ENCODE measurements around the gene ALKBH3. TPM values are rescaled to one million over a fixed set of nuclear protein-coding genes. Genes with fewer than 3 reads are reported as not detected.

The ALKBH3 gene
- total RNA-seq, 1 donor from 2014 or later: 19.1 TPM

DNA sequence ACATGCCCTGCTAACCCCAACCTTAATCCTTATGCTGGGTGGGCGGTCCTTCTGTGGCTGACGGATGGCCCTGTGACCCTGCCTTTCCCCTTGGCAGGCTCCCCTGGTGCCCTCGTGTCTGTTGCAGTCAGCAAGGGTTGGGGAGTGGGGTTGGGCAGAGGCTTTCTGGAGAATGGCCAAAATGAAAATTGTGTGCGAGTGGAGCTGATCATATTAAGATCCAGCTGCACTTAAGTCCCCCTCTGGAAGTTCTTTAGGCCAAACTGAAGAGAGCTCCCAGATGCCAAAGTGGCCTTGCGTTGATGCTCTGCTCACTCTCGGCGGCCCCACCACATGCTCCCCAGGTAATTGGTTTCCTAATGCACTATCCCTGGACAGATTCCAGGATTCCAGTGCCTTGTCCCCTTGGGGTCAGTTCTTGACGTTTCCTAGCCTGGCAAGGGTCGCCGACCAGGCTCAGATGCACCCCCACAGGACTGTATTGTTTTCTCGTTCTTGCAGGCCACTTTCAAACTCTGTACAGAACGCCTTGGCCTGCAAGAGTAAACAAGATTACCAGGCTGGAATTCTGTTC lies 45.4 kb downstream of the ALKBH3 start:
- intact Hi-C loops (cut with DNase I): loop anchor here (10.0 kb wide), 1 partner anchor 679 kb away; no protein-coding TSS in a partner anchor
- Histone ChIP-seq H3K4me3 (no peak overlapping the region), H3K4me1 (peaks cover 31 to 57% of the 10 kb centered on the region in 2 donors), H3K9me3 (no peaks in the 10 kb centered on the region), H3K36me3 (no peaks in the 10 kb centered on the region), H3K27ac (peak overlapping the region; percentile 99), H3K27me3 (no peaks in the 10 kb centered on the region)
- peak in 1 of 2 donors; percentile 55 for DNase-seq (ENCODE audit: low spot score in 2 of 2)
- TF ChIP-seq, protein P1, sequence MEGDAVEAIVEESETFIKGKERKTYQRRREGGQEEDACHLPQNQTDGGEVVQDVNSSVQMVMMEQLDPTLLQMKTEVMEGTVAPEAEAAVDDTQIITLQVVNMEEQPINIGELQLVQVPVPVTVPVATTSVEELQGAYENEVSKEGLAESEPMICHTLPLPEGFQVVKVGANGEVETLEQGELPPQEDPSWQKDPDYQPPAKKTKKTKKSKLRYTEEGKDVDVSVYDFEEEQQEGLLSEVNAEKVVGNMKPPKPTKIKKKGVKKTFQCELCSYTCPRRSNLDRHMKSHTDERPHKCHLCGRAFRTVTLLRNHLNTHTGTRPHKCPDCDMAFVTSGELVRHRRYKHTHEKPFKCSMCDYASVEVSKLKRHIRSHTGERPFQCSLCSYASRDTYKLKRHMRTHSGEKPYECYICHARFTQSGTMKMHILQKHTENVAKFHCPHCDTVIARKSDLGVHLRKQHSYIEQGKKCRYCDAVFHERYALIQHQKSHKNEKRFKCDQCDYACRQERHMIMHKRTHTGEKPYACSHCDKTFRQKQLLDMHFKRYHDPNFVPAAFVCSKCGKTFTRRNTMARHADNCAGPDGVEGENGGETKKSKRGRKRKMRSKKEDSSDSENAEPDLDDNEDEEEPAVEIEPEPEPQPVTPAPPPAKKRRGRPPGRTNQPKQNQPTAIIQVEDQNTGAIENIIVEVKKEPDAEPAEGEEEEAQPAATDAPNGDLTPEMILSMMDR (IDR thresholded peaks at IDR 0.05): no peak

DNA sequence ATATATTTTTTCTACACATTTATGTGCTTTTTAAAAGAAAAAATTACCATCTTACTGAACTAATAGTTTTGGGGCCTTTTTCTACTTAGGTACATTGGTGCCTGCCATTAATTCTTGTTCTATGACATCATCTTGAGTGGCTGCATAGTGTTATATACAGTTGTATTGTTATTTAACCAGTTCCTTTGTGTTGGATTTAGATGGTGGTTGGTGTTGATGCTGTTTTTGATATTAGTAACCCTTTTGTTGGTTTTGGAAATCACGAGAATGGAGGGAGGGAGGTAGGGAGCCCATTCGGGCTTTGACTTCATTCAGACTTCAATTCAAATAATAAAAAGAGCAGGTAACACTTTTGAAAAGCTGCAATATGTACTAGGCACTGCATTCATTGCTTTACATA lies 46.4 kb downstream of the ALKBH3 start:
- peaks cover 21 to 46% of the 10 kb centered on the region in 2 donors for H3K4me1 ChIP-seq
- DNase-seq (ENCODE audit: low spot score in 2 of 2): no peak
- intact Hi-C loops (cut with DNase I): loop anchor here (10.0 kb wide), 1 partner anchor 678 kb away; no protein-coding TSS in a partner anchor
- TF ChIP-seq, protein P1 (IDR thresholded peaks at IDR 0.05): no peak
- H3K4me3 ChIP-seq: no peak overlapping the region
- H3K27me3 ChIP-seq: no peaks in the 10 kb centered on the region
- peak overlapping the region; percentile 99 for H3K27ac ChIP-seq
- no peaks in the 10 kb centered on the region for H3K9me3 ChIP-seq
- H3K36me3 ChIP-seq: no peaks in the 10 kb centered on the region

DNA sequence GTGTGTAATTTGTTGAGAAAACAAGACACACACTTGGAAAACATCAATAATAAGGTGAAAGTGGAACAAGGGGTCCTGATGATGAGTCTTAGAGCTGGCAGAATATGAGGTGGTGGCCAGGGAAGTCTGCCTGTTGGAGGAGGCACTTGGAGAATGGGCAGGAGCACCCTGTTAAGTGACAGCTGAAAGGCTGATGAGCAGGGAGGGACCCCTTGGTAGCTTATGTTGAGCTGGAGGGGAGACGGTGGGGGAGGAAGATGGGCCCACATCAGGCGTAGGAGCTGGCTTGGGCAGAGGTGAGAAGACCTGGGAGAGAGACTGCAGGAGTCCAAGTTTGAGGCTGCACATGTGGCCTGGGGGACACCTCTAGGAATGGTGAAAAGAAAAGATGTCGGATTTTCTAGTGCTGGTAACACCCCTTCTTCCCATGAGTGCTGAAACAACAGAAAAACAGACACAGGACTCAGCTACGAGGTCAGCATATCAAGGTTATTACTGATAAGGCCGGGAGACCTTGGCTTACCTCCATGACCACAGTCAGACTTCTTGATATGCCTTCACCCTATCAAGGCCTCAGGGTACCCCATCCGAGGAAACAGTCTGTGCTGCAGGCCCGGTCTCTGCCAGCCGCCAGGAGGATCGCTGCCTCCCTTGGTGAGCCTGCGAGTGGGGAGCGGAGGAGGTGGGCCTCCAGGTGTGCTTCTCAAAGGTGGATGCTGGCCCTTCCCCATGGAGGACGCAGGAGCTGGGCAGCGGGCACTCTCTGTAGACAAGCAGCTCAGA lies 47.5 kb downstream of the ALKBH3 start:
- intact Hi-C loops (cut with DNase I): loop anchor here (10.0 kb wide), 1 partner anchor 677 kb away; no protein-coding TSS in a partner anchor
- peaks cover 12 to 36% of the 10 kb centered on the region in 2 donors for H3K4me1 ChIP-seq

DNA sequence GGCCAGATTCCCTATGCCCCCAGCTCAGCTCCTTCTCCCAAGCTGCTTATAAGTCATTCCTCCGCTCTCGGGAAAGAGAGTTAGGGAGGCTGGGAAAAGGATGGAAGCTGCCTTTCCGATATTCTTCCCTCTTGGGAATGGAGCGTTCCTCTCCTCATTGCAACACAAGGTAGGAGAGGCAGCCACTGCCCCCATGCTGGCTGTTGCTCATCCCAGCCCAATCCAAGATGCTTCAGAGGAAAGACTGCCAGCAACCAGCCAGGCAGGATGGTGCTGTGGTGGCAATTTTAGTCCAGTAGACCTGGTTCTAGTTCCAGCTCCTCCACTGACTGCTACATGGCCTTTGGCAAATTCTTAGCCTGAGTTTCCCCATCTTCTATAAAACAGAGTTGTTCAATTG lies 48.1 kb downstream of the ALKBH3 start:
- no peaks in the 10 kb centered on the region for H3K9me3 ChIP-seq
- TF ChIP-seq, protein P1 (IDR thresholded peaks at IDR 0.05): no peak
- peak in 1 of 2 donors; percentile 48 for DNase-seq (ENCODE audit: low spot score in 2 of 2)
- no peak overlapping the region for H3K27ac ChIP-seq
- H3K4me1 ChIP-seq: peaks cover 12 to 31% of the 10 kb centered on the region in 2 donors
- no peaks in the 10 kb centered on the region for H3K27me3 ChIP-seq
- H3K4me3 ChIP-seq: no peak overlapping the region
- intact Hi-C loops (cut with DNase I): loop anchor here (10.0 kb wide), 1 partner anchor 676 kb away; no protein-coding TSS in a partner anchor
- H3K36me3 ChIP-seq: no peaks in the 10 kb centered on the region

More for the DNA sequence above, 47.5 kb downstream of the ALKBH3 start:
- H3K36me3 ChIP-seq: no peaks in the 10 kb centered on the region
- DNase-seq (ENCODE audit: low spot score in 2 of 2): peak in 1 of 2 donors; percentile 63
- H3K27ac ChIP-seq: peak overlapping the region in 1 of 2 donors; percentile 13
- no peak overlapping the region for H3K4me3 ChIP-seq
- no peaks in the 10 kb centered on the region for H3K27me3 ChIP-seq
- TF ChIP-seq, protein P1 (IDR thresholded peaks at IDR 0.05): no peak
- no peaks in the 10 kb centered on the region for H3K9me3 ChIP-seq

DNA sequence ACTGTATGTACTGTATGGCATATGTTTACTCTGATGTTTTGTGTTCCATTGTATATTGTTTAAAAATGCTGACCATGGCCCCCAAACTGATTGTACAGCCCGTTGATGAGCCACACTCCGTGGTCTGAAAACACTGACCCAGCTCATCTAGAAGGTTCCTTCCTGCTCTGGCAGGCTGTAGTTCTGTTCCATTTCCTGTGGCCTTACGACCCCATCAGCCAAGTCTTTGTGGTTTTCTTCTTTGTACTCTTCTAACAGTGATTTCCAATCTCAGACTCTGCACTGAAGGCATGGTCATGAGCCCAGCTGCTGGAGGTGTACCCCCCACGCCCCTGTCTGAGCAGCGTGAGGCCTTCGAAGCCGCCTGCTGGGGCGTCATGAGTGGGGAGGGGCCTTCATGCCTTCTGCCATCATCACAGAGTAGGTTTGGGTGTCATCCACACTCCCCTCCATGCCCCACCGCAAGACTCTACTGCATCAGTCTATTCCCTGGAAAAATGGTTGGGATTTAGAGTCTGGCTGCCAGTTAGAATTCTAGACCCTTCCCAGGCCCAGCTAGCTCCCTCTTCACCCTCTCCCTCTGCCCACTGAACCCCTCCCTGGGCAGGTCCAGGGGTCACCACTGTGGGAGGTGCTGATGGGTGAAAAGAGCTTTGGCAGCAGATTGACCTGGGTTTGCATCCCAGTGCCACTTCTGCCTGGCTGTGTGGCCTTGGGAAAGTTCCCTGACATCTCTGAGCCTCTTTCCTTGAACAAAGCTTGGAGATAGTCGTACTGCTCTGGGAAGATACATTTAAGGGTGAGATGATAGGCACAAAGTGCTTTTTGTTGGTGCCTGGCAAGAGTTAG lies 50.5 kb downstream of the ALKBH3 start:
- no peak for DNase-seq (ENCODE audit: low spot score in 2 of 2)
- H3K27me3 ChIP-seq: no peaks in the 10 kb centered on the region
- H3K4me3 ChIP-seq: no peak overlapping the region
- H3K36me3 ChIP-seq: no peaks in the 10 kb centered on the region
- intact Hi-C loops (cut with DNase I): no loop called here
- H3K27ac ChIP-seq: no peak overlapping the region
- H3K4me1 ChIP-seq: peaks cover 0 to 21% of the 10 kb centered on the region in 2 donors
- TF ChIP-seq, protein P1 (IDR thresholded peaks at IDR 0.05): no peak
- no peaks in the 10 kb centered on the region for H3K9me3 ChIP-seq
